ENCODE data around the gene UBTD1. TPM values are rescaled to one million over a fixed set of nuclear protein-coding genes. Genes with fewer than 3 reads are reported as not detected.

UBTD1 gene
- total and polyA plus RNA-seq, 2 donors: 3.5 to 23.6 TPM

- no peak within 1 kb of the TSS for H3K4me3 ChIP-seq (ENCODE audit: low read depth, low read length)
- no peak for DNase-seq (ENCODE audit: extremely low spot score)
- no peaks in the 10 kb centered on the region for H3K4me1 ChIP-seq (ENCODE audit: insufficient read depth)
- 74% methylated on average over 3 of the region's 3 CpGs for WGBS
- H3K36me3 ChIP-seq (ENCODE audit: insufficient read depth): no peaks in the 10 kb centered on the region
- no peak within 1 kb of the TSS for H3K27ac ChIP-seq (ENCODE audit: low read depth)
Measured at GRCh38 chr10:97589479-97589878, 90.8 kb downstream of the UBTD1 start, which contains the start of gene C10orf62. Gene C10orf62, plus strand, starts transcription at chr10:97589721. Its CDS starts 177 bp downstream, at chr10:97589898.

- no peaks in the 10 kb centered on the region for H3K36me3 ChIP-seq (ENCODE audit: insufficient read depth)
Measured at GRCh38 chr10:97590082-97590747, 91.5 kb downstream of the UBTD1 start.

GRCh38 chr10:97590748-97591495, 92.2 kb downstream of the UBTD1 start:
- DNase-seq (ENCODE audit: extremely low spot score): no peak
- Histone ChIP-seq H3K36me3 (ENCODE audit: insufficient read depth) (no peaks in the 10 kb centered on the region), H3K4me3 (ENCODE audit: low read depth, low read length) (no peak overlapping the region), H3K4me1 (ENCODE audit: insufficient read depth) (no peaks in the 10 kb centered on the region), H3K27ac (ENCODE audit: low read depth) (no peak overlapping the region)
- 65% methylated on average over 5 of the region's 5 CpGs for WGBS

More at GRCh38 chr10:97590082-97590747, 91.5 kb downstream of the UBTD1 start:
- 94% methylated on average over 15 of the region's 15 CpGs for WGBS
- Histone ChIP-seq H3K4me1 (ENCODE audit: insufficient read depth) (no peaks in the 10 kb centered on the region), H3K27ac (ENCODE audit: low read depth) (no peak overlapping the region), H3K4me3 (ENCODE audit: low read depth, low read length) (no peak overlapping the region)
- no peak for DNase-seq (ENCODE audit: extremely low spot score)

GRCh38 chr10:97593421-97593820, 94.7 kb downstream of the UBTD1 start:
- 45% methylated on average over 4 of the region's 4 CpGs for WGBS
- H3K4me3 ChIP-seq (ENCODE audit: low read depth, low read length): no peak overlapping the region
- no peaks in the 10 kb centered on the region for H3K4me1 ChIP-seq (ENCODE audit: insufficient read depth)
- no peaks in the 10 kb centered on the region for H3K36me3 ChIP-seq (ENCODE audit: insufficient read depth)
- no peak overlapping the region for H3K27ac ChIP-seq (ENCODE audit: low read depth)
- no peak for DNase-seq (ENCODE audit: extremely low spot score)

GRCh38 chr10:97596101-97597082, 97.7 kb downstream of the UBTD1 start:
- no peak for DNase-seq (ENCODE audit: extremely low spot score)
- no peaks in the 10 kb centered on the region for H3K36me3 ChIP-seq (ENCODE audit: insufficient read depth)
- H3K27ac ChIP-seq (ENCODE audit: low read depth): no peak overlapping the region
- H3K4me3 ChIP-seq (ENCODE audit: low read depth, low read length): no peak overlapping the region
- 46% methylated on average over 10 of the region's 10 CpGs for WGBS
- no peaks in the 10 kb centered on the region for H3K4me1 ChIP-seq (ENCODE audit: insufficient read depth)

GRCh38 chr10:97597778-97598177, 99.1 kb downstream of the UBTD1 start:
- no peak for DNase-seq (ENCODE audit: extremely low spot score)
- no peaks in the 10 kb centered on the region for H3K4me1 ChIP-seq (ENCODE audit: insufficient read depth)
- no peaks in the 10 kb centered on the region for H3K36me3 ChIP-seq (ENCODE audit: insufficient read depth)
- no peak overlapping the region for H3K4me3 ChIP-seq (ENCODE audit: low read depth, low read length)
- H3K27ac ChIP-seq (ENCODE audit: low read depth): no peak overlapping the region
- WGBS: 88% methylated on average over 2 of the region's 2 CpGs

GRCh38 chr10:97598407-97599271, 99.9 kb downstream of the UBTD1 start:
- H3K4me3 ChIP-seq (ENCODE audit: low read depth, low read length): no peak overlapping the region
- H3K4me1 ChIP-seq (ENCODE audit: insufficient read depth): no peaks in the 10 kb centered on the region
- H3K36me3 ChIP-seq (ENCODE audit: insufficient read depth): no peaks in the 10 kb centered on the region
- DNase-seq (ENCODE audit: extremely low spot score): no peak
- H3K27ac ChIP-seq (ENCODE audit: low read depth): no peak overlapping the region
- WGBS: 95% methylated on average over 19 of the region's 19 CpGs

- no peaks in the 10 kb centered on the region for H3K4me1 ChIP-seq (ENCODE audit: insufficient read depth)
- WGBS: 85% methylated on average over 6 of the region's 6 CpGs
- no peaks in the 10 kb centered on the region for H3K36me3 ChIP-seq (ENCODE audit: insufficient read depth)
- DNase-seq (ENCODE audit: extremely low spot score): no peak
- no peak overlapping the region for H3K27ac ChIP-seq (ENCODE audit: low read depth)
- H3K4me3 ChIP-seq (ENCODE audit: low read depth, low read length): no peak overlapping the region
Measured at GRCh38 chr10:97599272-97599619, 100.5 kb downstream of the UBTD1 start.

DNA sequence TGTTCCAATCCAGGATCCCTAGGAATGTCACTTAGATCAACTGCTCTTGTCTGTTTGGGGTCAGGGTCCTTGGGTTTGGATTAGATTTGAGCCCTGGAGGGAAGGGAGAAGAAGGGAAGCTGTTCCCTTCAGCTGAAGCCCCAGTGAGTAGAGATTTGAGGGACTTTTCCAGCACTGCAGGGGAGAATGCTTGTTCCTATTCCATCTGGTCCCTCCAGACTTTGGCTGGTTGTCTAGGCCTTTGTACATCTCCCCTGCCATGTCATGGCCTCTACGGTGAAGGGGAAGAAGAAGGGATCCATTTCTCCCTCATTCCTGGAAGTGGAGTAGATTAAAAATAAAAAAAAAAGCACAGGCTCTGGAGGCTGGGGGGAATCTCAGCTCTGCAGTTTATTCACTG, 101.9 kb downstream of the UBTD1 start:
- no peaks in the 10 kb centered on the region for H3K4me1 ChIP-seq (ENCODE audit: insufficient read depth)
- WGBS: 93% methylated on average over 1 of the region's 1 CpG

DNA sequence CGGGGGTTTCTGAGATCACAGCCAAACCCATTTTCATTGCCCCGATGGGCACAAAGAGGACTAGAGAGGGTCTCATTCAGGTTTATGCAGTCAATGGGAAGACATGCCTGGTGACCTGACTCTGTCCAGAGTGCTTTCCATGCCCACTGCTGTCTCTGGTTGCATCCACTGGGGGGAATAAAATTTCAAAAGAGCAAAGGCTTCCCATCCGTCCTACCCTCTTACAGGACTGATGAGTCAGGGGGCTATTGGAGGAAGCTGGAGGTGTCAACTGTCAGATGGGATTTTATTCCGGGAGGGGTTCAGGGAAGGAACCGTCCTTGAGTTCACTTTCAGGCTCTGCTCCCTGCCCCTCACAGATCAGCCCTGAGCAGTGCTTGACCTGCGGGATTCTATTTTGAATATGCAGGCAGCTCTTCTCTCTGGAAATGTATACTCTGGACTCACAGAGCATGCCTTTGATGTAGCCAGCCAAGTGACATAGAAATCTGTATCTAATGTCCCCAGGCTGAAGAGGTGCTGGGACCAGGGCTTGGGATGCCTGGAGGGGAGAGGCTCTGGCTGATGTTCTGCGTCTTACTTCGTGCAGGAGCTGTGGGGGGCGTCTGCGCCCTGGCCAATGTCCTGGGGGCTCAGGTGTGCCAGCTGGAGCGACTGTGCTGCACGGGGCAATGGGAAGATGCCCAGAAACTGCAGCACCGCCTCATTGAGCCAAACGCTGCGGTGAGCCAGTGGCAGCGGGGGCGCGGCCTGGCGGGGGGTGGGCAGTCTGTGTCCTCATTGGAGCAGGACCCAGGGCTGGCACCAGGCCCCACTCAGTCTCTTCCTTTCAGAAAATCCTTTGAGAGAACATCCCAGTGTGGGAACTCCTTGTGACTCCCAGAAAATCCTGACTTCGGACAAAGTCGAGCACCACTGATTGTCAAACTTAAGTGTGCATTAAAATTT, 102.8 kb downstream of the UBTD1 start:
- Histone ChIP-seq H3K4me3 (ENCODE audit: low read depth, low read length) (no peak overlapping the region), H3K27ac (ENCODE audit: low read depth) (no peak overlapping the region), H3K36me3 (ENCODE audit: insufficient read depth) (no peaks in the 10 kb centered on the region), H3K4me1 (ENCODE audit: insufficient read depth) (no peaks in the 10 kb centered on the region)
- no peak for DNase-seq (ENCODE audit: extremely low spot score)
- 83% methylated on average over 21 of the region's 21 CpGs for WGBS

More for the DNA sequence above, 101.9 kb downstream of the UBTD1 start:
- Histone ChIP-seq H3K4me3 (ENCODE audit: low read depth, low read length) (no peak overlapping the region), H3K36me3 (ENCODE audit: insufficient read depth) (no peaks in the 10 kb centered on the region), H3K27ac (ENCODE audit: low read depth) (no peak overlapping the region)
- no peak for DNase-seq (ENCODE audit: extremely low spot score)

DNA sequence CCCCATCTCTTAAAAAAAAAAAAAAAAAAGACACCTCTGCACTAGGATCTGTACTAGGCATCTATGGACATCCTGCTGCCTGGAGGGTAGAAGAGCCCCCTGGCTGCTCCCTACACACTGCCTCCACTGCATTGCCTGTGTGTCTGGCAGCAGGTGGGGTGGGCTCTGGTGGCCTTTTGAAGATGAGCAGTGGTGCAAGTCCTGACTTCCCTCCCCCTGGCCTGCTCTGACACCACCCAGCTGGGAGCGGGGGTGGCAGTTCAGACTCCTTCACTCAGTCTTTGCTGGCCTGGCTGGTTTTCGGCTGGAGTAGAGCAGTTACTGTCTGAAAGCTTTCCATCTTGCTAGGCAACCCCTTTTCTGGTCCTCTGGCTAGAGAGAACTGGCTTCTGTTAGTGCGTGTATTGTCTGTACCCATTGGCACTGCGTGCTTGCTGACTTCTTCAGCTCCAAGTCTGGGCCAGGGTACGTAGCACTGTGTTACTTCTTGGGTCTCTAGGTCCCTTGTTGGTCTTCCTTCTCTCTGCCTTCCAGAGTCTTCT, 108.4 kb downstream of the UBTD1 start:
- Histone ChIP-seq H3K4me3 (ENCODE audit: low read depth, low read length) (no peak overlapping the region), H3K4me1 (ENCODE audit: insufficient read depth) (no peaks in the 10 kb centered on the region), H3K27ac (ENCODE audit: low read depth) (no peak overlapping the region), H3K36me3 (ENCODE audit: insufficient read depth) (no peaks in the 10 kb centered on the region)
- no peak for DNase-seq (ENCODE audit: extremely low spot score)
- WGBS: 93% methylated on average over 5 of the region's 5 CpGs

All from urinary bladder (tissue), 4 donors.